ENCODE data around the gene STAT2.

DNA sequence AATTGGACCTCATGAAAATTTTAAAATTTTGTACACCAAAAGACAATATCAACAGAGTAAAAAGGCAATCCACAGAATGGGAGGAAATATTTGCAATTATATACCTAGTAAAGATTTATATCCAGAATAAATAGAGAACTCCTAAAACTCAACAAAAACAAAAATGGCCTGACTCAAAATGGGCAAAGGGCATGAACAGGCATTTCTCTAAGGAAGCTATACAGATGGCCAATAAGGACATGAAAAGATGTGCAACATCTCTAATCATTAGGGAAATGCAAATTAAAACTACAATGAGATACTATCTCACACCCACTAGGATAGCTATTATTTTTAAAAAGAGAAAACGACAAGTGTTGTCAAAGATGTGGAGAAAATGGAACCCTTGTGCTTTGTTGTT, 13.6 kb upstream of the STAT2 start:
- TF ChIP-seq, protein P1, sequence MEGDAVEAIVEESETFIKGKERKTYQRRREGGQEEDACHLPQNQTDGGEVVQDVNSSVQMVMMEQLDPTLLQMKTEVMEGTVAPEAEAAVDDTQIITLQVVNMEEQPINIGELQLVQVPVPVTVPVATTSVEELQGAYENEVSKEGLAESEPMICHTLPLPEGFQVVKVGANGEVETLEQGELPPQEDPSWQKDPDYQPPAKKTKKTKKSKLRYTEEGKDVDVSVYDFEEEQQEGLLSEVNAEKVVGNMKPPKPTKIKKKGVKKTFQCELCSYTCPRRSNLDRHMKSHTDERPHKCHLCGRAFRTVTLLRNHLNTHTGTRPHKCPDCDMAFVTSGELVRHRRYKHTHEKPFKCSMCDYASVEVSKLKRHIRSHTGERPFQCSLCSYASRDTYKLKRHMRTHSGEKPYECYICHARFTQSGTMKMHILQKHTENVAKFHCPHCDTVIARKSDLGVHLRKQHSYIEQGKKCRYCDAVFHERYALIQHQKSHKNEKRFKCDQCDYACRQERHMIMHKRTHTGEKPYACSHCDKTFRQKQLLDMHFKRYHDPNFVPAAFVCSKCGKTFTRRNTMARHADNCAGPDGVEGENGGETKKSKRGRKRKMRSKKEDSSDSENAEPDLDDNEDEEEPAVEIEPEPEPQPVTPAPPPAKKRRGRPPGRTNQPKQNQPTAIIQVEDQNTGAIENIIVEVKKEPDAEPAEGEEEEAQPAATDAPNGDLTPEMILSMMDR (IDR thresholded peaks at IDR 0.05; ENCODE audit: low read depth, low read length): no peak
- TF ChIP-seq EZH2phosphoT487 (IDR thresholded peaks at IDR 0.05; ENCODE audit: low read depth): no peak
